Astrocyte (in vitro differentiated cells and primary cell): ENCODE measurements around the gene GALNT18.

Source experiments
- CTCF ChIP-seq: IDR thresholded peaks from 2 replicates; pipeline ENCODE4 v1.5.1; 2011; ENCODE audit warnings: low read depth, mild to moderate bottlenecking, inconsistent platforms, low read length, moderate library complexity; ENCODE audit not compliant: insufficient read depth
- EZH2 ChIP-seq: IDR thresholded peaks from 2 replicates; pipeline ENCODE4 v1.6.1; 2012; ENCODE audit warnings: mild to moderate bottlenecking, low read length, inconsistent platforms; ENCODE audit not compliant: insufficient read depth

DNA sequence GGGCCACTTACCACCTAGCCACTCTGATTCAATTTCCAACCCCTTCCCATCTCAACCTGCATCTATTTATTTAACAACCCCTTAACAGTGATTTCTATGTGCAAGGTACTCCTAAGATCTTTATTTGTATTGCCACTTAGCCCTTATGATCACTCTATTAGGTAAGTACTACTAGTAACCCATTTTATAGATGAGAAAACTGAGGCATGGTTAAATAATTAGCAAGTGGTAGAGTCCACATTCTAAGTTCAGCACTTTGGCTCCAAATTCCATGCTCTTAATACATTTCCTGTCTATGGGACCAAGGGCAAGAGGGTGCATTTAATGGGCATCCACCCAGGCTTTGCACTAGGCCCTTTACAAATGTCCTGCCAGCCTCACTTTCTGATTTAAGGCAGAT lies 230.6 kb downstream of the GALNT18 start:
- TF ChIP-seq CTCF, result no peak
- TF ChIP-seq EZH2, result no peak
